NB4 (cell line): Measurements from ENCODE around the gene PHPT1.
"Not testable (repeated sequence)": the region's sequence is repeated elsewhere in the genome, so short reads cannot be mapped to it uniquely, and the experiment has no call there.

Experiments
- DNase-seq: peaks from one replicate; pipeline ENCODE4 v3.0.0; 2010; ENCODE audit warnings: low read depth
- H3K4me3 ChIP-seq: one replicate; pipeline ENCODE4 v1.5.1; 2011; ENCODE audit warnings: mild to moderate bottlenecking, low read depth, low read length, moderate library complexity
- MYC ChIP-seq: IDR thresholded peaks from 2 replicates; pipeline ENCODE4 v1.6.1; 2011; ENCODE audit warnings: low read depth, low read length
- POLR2A ChIP-seq: IDR thresholded peaks from 2 replicates; pipeline ENCODE4 v1.6.1; 2011; ENCODE audit warnings: mild to moderate bottlenecking; ENCODE audit not compliant: insufficient read length; ENCODE audit errors: extremely low read depth
- TF ChIP-seq, protein P1 (sequence below): IDR thresholded peaks from 2 replicates; pipeline ENCODE4 v1.6.1; 2011; ENCODE audit warnings: low read depth, low read length
- TF ChIP-seq, protein P2 (sequence below): IDR thresholded peaks from one replicate; pipeline ENCODE4 v1.5.1; 2012; ENCODE audit warnings: low read depth, low read length

The PHPT1 gene

DNA sequence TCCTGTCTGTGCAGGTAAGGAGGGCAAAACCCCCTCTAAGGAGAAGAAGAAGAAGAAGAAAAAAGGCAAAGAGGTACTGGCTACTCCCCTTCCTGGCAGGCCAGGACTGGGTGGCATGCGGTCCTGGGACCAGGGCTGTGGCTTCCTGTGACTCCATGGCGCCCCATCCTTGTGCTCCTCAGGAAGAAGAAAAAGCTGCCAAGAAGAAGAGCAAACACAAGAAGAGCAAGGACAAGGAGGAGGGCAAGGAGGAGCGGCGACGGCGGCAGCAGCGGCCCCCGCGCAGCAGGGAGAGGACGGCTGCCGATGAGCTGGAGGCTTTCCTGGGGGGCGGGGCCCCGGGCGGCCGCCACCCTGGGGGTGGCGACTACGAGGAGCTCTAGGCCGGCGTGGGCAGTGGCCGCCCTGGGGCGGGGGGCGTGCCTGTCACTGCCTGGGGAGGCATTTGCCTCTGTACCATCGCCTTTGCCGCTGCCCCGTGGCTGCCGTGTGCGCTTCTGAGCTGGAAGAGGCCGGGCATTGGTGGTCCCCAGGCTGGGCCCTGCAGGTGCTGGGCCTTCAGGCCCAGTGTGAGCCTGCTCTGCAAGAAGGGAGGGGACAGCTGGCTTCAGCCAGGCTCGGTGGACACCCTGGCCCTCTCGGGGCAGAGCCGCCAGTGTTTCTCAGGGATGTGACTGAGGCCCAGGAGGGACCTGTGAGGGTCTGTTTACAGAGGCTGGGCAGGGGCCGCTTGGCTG, 8.9 kb upstream of the PHPT1 start:
- H3K4me3 ChIP-seq, result no peak overlapping the region
- no peak for TF ChIP-seq POLR2A
- TF ChIP-seq, protein P1, sequence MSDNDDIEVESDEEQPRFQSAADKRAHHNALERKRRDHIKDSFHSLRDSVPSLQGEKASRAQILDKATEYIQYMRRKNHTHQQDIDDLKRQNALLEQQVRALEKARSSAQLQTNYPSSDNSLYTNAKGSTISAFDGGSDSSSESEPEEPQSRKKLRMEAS, result no peak
- TF ChIP-seq, protein P2, sequence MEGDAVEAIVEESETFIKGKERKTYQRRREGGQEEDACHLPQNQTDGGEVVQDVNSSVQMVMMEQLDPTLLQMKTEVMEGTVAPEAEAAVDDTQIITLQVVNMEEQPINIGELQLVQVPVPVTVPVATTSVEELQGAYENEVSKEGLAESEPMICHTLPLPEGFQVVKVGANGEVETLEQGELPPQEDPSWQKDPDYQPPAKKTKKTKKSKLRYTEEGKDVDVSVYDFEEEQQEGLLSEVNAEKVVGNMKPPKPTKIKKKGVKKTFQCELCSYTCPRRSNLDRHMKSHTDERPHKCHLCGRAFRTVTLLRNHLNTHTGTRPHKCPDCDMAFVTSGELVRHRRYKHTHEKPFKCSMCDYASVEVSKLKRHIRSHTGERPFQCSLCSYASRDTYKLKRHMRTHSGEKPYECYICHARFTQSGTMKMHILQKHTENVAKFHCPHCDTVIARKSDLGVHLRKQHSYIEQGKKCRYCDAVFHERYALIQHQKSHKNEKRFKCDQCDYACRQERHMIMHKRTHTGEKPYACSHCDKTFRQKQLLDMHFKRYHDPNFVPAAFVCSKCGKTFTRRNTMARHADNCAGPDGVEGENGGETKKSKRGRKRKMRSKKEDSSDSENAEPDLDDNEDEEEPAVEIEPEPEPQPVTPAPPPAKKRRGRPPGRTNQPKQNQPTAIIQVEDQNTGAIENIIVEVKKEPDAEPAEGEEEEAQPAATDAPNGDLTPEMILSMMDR, result no peak
- TF ChIP-seq MYC, result no peak
- no peak for DNase-seq

- no peak overlapping the region for H3K4me3 ChIP-seq
- TF ChIP-seq POLR2A, result no peak
- peak; percentile 58 for DNase-seq
Measured at GRCh38 chr9:136840877-136841645, 8.1 kb upstream of the PHPT1 start.

DNA sequence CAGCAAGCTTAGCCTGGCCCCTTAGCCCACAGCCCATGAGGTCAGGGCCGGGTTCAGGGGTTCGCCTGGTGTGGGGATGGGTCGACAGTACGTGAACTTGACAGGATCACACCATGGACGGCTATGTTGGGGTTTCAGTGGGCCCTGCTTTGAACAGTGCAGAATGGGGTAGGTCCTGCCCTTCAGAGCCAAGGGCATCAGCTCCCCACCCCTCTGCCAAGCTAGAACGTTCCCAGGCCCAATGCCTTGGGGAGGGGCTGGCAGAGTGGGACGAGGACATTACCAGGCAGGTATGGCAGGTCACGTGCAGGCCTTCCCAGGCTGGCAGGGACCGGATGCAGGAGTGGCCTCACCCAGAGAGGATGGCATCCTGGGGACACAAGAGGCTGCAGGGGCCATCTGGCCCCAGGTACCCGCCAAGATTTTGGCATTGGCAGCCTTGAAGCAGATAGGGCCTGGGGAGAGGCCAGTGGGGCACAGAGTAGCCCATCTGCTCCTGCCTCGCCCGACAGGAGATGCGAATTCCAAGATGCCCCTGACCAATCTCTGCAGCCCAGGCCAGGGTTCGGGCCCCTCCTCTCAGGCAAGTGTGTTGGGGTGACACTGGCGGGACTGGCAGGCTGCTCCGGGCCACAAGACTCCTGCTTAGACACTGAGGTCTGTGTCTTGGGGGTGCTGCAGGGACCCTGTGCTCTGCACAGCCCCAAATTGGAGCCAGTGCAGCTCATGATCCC, 7.4 kb upstream of the PHPT1 start:
- not testable (repeated sequence) for DNase-seq, H3K4me3 ChIP-seq

DNA sequence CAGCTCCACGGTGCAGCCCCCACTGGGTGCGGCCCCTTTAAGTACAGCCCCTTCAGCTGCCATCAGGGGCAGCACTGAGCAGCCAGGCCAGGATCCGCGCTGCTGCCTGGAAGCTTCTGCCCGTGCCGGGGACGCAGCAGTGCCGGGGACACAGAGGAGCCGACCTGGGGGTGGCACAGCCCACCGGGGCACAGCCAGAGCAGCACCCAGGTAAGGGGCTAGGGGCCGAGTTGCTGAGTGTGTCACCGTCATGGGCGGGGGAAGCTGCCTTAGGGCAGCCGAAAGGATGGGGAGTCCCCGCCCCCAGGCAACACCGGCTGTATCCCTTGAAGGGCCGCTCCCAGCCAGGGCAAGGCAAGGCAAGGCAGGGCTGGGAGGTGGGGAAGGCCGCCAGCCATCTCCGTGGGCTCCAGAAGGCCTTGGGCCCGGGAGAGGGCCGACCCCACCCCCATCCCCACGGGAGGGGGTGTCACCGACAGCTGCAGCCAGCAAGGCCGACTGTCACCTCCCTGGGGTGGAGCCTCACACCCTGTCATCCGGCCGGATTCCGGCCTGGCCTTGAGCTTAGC, 6.7 kb upstream of the PHPT1 start, which contains the start of gene AJM1:
Gene AJM1, plus strand, starts transcription at position 99 of the 569 bp plus-strand sequence. CDS start 1,937 bp downstream, outside the sequence.
- TF ChIP-seq, protein P1, result 0 out of 2 replicates have a peak, but pooled peaks have one; percentile 28
- TF ChIP-seq, protein P2, result peak; percentile 72
- DNase-seq, result peak; percentile 81
- not testable (repeated sequence) for H3K4me3 ChIP-seq

GRCh38 chr9:136843159-136843800, 5.9 kb upstream of the PHPT1 start:
- not testable (repeated sequence) for DNase-seq, H3K4me3 ChIP-seq

- not testable (repeated sequence) for H3K4me3 ChIP-seq, DNase-seq
- TF ChIP-seq, protein P2, result peak; percentile 21
Measured at GRCh38 chr9:136843801-136844740, 5.1 kb upstream of the PHPT1 start.

GRCh38 chr9:136844761-136845464, 4.3 kb upstream of the PHPT1 start:
- TF ChIP-seq MYC, result no peak
- TF ChIP-seq, protein P1, result no peak
- no peak for TF ChIP-seq POLR2A
- TF ChIP-seq, protein P2, result no peak
- DNase-seq, result no peak
- H3K4me3 ChIP-seq, result no peak overlapping the region
